GM12878 (cell line): ENCODE data around the gene MINAR1. TPM values are rescaled to one million over a fixed set of nuclear protein-coding genes. Genes with fewer than 3 reads are reported as not detected.

Source experiments
- ATAC-seq: fragments of 200-7000 bp; cut with Tn5 transposase; 3 replicates; pipeline ENCODE4 v1.9.1; 2020; ENCODE audit warnings: mild to moderate bottlenecking, moderate library complexity
- BruUV-seq: library from RNA; stranded (reverse); fragments of 400-500 nt; replicated peaks from 2 replicates; lab custom pipeline; 2021; lab: Mats Ljungman, UMichigan
- CTCF ChIA-PET: fragments of 300-600 bp; sonication (Branson Sonifier 250); formaldehyde crosslinking; extraction: SDS; loops from one replicate; lab custom pipeline; 2021; ENCODE audit warnings: inconsistent platforms; lab: Yijun Ruan, JAX
- POLR2A ChIA-PET: fragments of 350-600 bp; formaldehyde crosslinking; extraction: SDS; loops from one replicate; lab custom pipeline; 2021; ENCODE audit warnings: inconsistent platforms; lab: Charles Lee
- RAD21 ChIA-PET: fragments of 300-600 bp; sonication (Branson Sonifier 250); formaldehyde crosslinking; loops from one replicate; lab custom pipeline; 2023; ENCODE audit warnings: antibody characterized with exemption; ENCODE audit not compliant: unreplicated experiment; lab: Charles Lee
- SMC1A ChIA-PET: fragments of 300-600 bp; sonication (Branson Sonifier 250); formaldehyde crosslinking; loops from one replicate; lab custom pipeline; 2023; ENCODE audit not compliant: unreplicated experiment, uncharacterized antibody; lab: Charles Lee
- DNase-seq: peaks from one replicate; pipeline ENCODE4 v3.0.0-alpha.2; 2011; ENCODE audit warnings: low read depth, low spot score
- FAIRE-seq: peaks from 3 replicates; lab custom pipeline; 2011; peaks lifted over from hg19 to GRCh38; lab: Jason Lieb, UNC
- H2AFZ ChIP-seq: 2 replicates; pipeline ENCODE4 v1.6.0; 2011; ENCODE audit warnings: low read depth, low read length, control low read depth; ENCODE audit not compliant: control insufficient read depth
- H3K27ac ChIP-seq: 2 replicates; pipeline ENCODE4 v1.5.1; 2011; ENCODE audit warnings: control low read depth; ENCODE audit not compliant: control insufficient read depth, insufficient read depth
- H3K27me3 ChIP-seq, 2 experiments: replicated peaks in 1 of 2; 2 replicates each; pipeline versions ENCODE4 v1.6.0 to v1.6.1; 2011; ENCODE audit warnings: low read length in 1 of 2; ENCODE audit not compliant: control insufficient read depth in 2 of 2, insufficient read depth in 2 of 2
- H3K36me3 ChIP-seq, 2 experiments: 2 replicates each; pipeline ENCODE4 v1.5.1; 2011; ENCODE audit warnings: low read length in 1 of 2; ENCODE audit not compliant: control insufficient read depth in 2 of 2, insufficient read depth in 2 of 2
- H3K4me1 ChIP-seq: 2 replicates; pipeline ENCODE4 v1.6.1; 2011; ENCODE audit warnings: mild to moderate bottlenecking, low read length, moderate library complexity, mixed read lengths; ENCODE audit not compliant: control insufficient read depth, insufficient read depth
- H3K4me2 ChIP-seq: 2 replicates; pipeline ENCODE4 v1.6.0; 2011; ENCODE audit warnings: control low read depth; ENCODE audit not compliant: control insufficient read depth, insufficient read depth
- H3K4me3 ChIP-seq: fragments of 200-600 bp; sonication (generic); 2 replicates; pipeline ENCODE4 v1.5.1; 2016
- H3K79me2 ChIP-seq: 2 replicates; pipeline ENCODE4 v1.6.0; 2011; ENCODE audit warnings: low read length; ENCODE audit not compliant: control insufficient read depth, insufficient read depth
- H3K9ac ChIP-seq: 2 replicates; pipeline ENCODE4 v1.8.0; 2011; ENCODE audit warnings: low read length, control low read depth, mixed read lengths; ENCODE audit not compliant: control insufficient read depth, insufficient read depth
- H3K9me3 ChIP-seq: replicated peaks from 3 replicates; pipeline ENCODE4 v1.5.1; 2011; ENCODE audit warnings: mild to moderate bottlenecking, low read length; ENCODE audit not compliant: control insufficient read depth, insufficient read depth
- H4K20me1 ChIP-seq: 2 replicates; pipeline ENCODE4 v1.6.0; 2011; ENCODE audit not compliant: control insufficient read depth, insufficient read depth
- CBX5 ChIP-seq: sonication (generic); IDR thresholded peaks from 2 replicates; pipeline ENCODE4 v1.6.1; 2016; ENCODE audit warnings: low read depth, moderate library complexity, mild to moderate bottlenecking, inconsistent platforms
- PAX5 ChIP-seq: IDR thresholded peaks from 2 replicates; pipeline ENCODE4 v1.6.1; 2011; ENCODE audit warnings: low read depth, low read length, borderline replicate concordance
- SP1 ChIP-seq: IDR thresholded peaks from one replicate; pipeline ENCODE4 v1.6.1; 2011; ENCODE audit warnings: low read depth, low read length
- SPI1 ChIP-seq: IDR thresholded peaks from 2 replicates; pipeline ENCODE4 v1.6.1; 2011; ENCODE audit warnings: low read depth, mild to moderate bottlenecking, low read length, moderate library complexity, borderline replicate concordance; ENCODE audit not compliant: insufficient read depth
- WGBS: methylation state at CpG from one replicate; pipeline ENCODE4 v1.1.6; 2016; ENCODE audit warnings: low lambda C conversion rate; ENCODE audit not compliant: insufficient replicate concordance, insufficient coverage; ENCODE audit errors: missing lambda C conversion rate; 5-methylcytosine and 5-hydroxymethylcytosine counted together
- in situ Hi-C: fragments of 300-500 bp; cut with MboI; formaldehyde crosslinking; loops from 9 replicates; pipeline ENCODE4 v1.14.3; 2018; ENCODE audit warnings: mixed read lengths
- intact Hi-C: fragments of 100-400 bp; cut with micrococcal nuclease; formaldehyde crosslinking; loops from one replicate; pipeline ENCODE4 v1.14.2; 2022; ENCODE audit not compliant: unreplicated experiment
- polyA plus RNA-seq, 11 experiments: library from polyadenylated mRNA; depleted of rRNA in 4 of 11; unstranded in 6 of 11; stranded (reverse) in 5 of 11; fragments of >200 nt; fragmentation: Nextera tagmentation in 4 of 11; fragmentation: Illumina TruSeq in 1 of 11; extraction: Ambion mirVana in 4 of 11; extraction: Trizol in 1 of 11; gene quantifications; 1 replicate in 1 of 11; 2 replicates in 10 of 11; pipeline versions ENCODE4 v1.2.1 to v1.2.3, GENCODE V29; 2011 to 2016; ENCODE audit warnings: inconsistent platforms in 2 of 11, missing spikeins in 2 of 11, low read depth in 1 of 11
- total RNA-seq, 4 experiments: library from RNA; depleted of rRNA in 3 of 4; stranded (reverse); fragments of >200 nt in 3 of 4; fragmentation: Illumina TruSeq in 1 of 4; extraction: Trizol in 1 of 4; gene quantifications; 2 replicates each; pipeline versions ENCODE4 v1.2.1 to v1.2.3, GENCODE V29; 2013 to 2021
- TF ChIP-seq, protein P1 (sequence below): IDR thresholded peaks from 2 replicates; pipeline ENCODE4 v1.6.1; 2012; ENCODE audit warnings: low read depth, low read length, improper control_type of control experiment
- TF ChIP-seq, protein P2 (sequence below): fragments of 450-650 bp; formaldehyde crosslinking; IDR thresholded peaks from 2 replicates; pipeline ENCODE4 v1.4.0; 2020; ENCODE audit warnings: mild to moderate bottlenecking, moderate library complexity
- TF ChIP-seq, protein P3 (sequence below): IDR thresholded peaks from 2 replicates; pipeline ENCODE4 v1.6.1; 2011; ENCODE audit warnings: borderline replicate concordance, low read depth, mild to moderate bottlenecking, moderate library complexity, low read length; ENCODE audit not compliant: insufficient read depth, poor library complexity, severe bottlenecking
- TF ChIP-seq, protein P4 (sequence below): IDR thresholded peaks from 2 replicates; pipeline ENCODE4 v1.6.1; 2011; ENCODE audit warnings: low read depth, mild to moderate bottlenecking, low read length, moderate library complexity, borderline replicate concordance; ENCODE audit errors: extremely low read depth
- TF ChIP-seq, protein P5 (sequence below): fragments of 150-350 bp; IDR thresholded peaks from 2 replicates; pipeline ENCODE4 v1.6.1; 2014; ENCODE audit warnings: mild to moderate bottlenecking, low read depth, low read length

MINAR1 gene
- total and polyA plus RNA-seq, 10 of the 15 experiments (the other 5 are each of a cell fraction or from before 2014, with no cell fraction given): 0.05 to 0.40 (median 0.24) TPM

DNA sequence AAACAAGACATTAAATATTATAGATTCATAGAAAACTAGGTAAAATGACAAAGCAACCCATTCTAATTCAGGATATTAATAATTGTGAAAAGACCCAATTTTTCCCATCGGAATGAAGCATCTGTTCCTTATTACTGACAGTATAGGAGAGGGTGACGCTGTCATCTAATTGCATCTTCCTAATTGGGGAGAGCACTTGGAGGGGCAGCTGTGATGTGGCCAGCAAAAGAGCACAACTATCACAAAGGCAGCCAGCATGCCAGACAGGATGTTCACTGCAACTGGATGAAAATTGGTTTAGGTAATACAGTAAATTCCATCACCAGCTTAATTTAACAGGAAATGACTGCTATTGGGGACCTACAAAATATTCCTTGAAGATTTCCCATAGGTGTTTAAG is 21.9 kb upstream of the MINAR1 start:
- 89% methylated on average over 2 of the region's 2 CpGs for WGBS
- ChIA-PET RAD21 (no interaction called here), SMC1A (interaction anchor here (1.0 kb wide), 1 partner anchor 9 kb away, joined by 3 read pairs; no protein-coding TSS in a partner anchor), CTCF (no interaction called here), POLR2A (no interaction called here)
- no peak overlapping the region for H3K4me3 ChIP-seq
- no peaks in the 10 kb centered on the region; a peak in 1 of 4 replicates for H3K36me3 ChIP-seq
- H3K79me2 ChIP-seq: no peaks in the 10 kb centered on the region
- ATAC-seq: no peak
- in situ Hi-C loops (no loop called here), intact Hi-C loops (no loop called here)
- no peaks in the 10 kb centered on the region for H4K20me1 ChIP-seq
- H2AFZ ChIP-seq: no peak overlapping the region
- no peak overlapping the region for H3K4me2 ChIP-seq
- no peak for FAIRE-seq
- H3K27ac ChIP-seq: no peak overlapping the region
- BruUV-seq: no TSS peak
- H3K4me1 ChIP-seq: no peaks in the 10 kb centered on the region
- no peaks in the 10 kb centered on the region for H3K27me3 ChIP-seq
- no peaks in the 10 kb centered on the region for H3K9me3 ChIP-seq
- TF ChIP-seq, protein P1, sequence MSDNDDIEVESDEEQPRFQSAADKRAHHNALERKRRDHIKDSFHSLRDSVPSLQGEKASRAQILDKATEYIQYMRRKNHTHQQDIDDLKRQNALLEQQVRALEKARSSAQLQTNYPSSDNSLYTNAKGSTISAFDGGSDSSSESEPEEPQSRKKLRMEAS: no peak
- TF ChIP-seq, protein P2, sequence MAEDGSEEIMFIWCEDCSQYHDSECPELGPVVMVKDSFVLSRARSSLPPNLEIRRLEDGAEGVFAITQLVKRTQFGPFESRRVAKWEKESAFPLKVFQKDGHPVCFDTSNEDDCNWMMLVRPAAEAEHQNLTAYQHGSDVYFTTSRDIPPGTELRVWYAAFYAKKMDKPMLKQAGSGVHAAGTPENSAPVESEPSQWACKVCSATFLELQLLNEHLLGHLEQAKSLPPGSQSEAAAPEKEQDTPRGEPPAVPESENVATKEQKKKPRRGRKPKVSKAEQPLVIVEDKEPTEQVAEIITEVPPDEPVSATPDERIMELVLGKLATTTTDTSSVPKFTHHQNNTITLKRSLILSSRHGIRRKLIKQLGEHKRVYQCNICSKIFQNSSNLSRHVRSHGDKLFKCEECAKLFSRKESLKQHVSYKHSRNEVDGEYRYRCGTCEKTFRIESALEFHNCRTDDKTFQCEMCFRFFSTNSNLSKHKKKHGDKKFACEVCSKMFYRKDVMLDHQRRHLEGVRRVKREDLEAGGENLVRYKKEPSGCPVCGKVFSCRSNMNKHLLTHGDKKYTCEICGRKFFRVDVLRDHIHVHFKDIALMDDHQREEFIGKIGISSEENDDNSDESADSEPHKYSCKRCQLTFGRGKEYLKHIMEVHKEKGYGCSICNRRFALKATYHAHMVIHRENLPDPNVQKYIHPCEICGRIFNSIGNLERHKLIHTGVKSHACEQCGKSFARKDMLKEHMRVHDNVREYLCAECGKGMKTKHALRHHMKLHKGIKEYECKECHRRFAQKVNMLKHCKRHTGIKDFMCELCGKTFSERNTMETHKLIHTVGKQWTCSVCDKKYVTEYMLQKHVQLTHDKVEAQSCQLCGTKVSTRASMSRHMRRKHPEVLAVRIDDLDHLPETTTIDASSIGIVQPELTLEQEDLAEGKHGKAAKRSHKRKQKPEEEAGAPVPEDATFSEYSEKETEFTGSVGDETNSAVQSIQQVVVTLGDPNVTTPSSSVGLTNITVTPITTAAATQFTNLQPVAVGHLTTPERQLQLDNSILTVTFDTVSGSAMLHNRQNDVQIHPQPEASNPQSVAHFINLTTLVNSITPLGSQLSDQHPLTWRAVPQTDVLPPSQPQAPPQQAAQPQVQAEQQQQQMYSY (CRISPR knock-in tag): no peak
- TF ChIP-seq CBX5 (no peak), PAX5 (no peak), SPI1 (no peak), SP1 (no peak)
- TF ChIP-seq, protein P3, sequence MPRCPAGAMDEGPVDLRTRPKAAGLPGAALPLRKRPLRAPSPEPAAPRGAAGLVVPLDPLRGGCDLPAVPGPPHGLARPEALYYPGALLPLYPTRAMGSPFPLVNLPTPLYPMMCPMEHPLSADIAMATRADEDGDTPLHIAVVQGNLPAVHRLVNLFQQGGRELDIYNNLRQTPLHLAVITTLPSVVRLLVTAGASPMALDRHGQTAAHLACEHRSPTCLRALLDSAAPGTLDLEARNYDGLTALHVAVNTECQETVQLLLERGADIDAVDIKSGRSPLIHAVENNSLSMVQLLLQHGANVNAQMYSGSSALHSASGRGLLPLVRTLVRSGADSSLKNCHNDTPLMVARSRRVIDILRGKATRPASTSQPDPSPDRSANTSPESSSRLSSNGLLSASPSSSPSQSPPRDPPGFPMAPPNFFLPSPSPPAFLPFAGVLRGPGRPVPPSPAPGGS: no peak
- TF ChIP-seq, protein P4, sequence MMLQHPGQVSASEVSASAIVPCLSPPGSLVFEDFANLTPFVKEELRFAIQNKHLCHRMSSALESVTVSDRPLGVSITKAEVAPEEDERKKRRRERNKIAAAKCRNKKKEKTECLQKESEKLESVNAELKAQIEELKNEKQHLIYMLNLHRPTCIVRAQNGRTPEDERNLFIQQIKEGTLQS: no peak
- TF ChIP-seq, protein P5, sequence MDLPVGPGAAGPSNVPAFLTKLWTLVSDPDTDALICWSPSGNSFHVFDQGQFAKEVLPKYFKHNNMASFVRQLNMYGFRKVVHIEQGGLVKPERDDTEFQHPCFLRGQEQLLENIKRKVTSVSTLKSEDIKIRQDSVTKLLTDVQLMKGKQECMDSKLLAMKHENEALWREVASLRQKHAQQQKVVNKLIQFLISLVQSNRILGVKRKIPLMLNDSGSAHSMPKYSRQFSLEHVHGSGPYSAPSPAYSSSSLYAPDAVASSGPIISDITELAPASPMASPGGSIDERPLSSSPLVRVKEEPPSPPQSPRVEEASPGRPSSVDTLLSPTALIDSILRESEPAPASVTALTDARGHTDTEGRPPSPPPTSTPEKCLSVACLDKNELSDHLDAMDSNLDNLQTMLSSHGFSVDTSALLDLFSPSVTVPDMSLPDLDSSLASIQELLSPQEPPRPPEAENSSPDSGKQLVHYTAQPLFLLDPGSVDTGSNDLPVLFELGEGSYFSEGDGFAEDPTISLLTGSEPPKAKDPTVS: no peak
- DNase-seq: no peak
- no peak overlapping the region for H3K9ac ChIP-seq
